HCT116 (cell line): ENCODE results near the gene CDKN1A. TPM values are rescaled to one million over a fixed set of nuclear protein-coding genes. Genes with fewer than 3 reads are reported as not detected.
A peak's percentile ranks its signal among the peaks of the same experiment; 100 is the strongest.

Experiments used
- ATAC-seq: fragments of 200-7000 bp; cut with Tn5 transposase; 2 replicates; pipeline ENCODE4 v1.9.1; 2020; ENCODE audit warnings: mild to moderate bottlenecking, moderate library complexity
- BruUV-seq: library from RNA; stranded (reverse); fragments of 400-500 nt; replicated peaks from 2 replicates; lab custom pipeline; 2021; lab: Mats Ljungman, UMichigan
- CTCF ChIA-PET: fragments of 300-600 bp; sonication (Branson Sonifier 250); formaldehyde crosslinking; loops from one replicate; lab custom pipeline; 2021; ENCODE audit warnings: antibody characterized with exemption; lab: Charles Lee
- POLR2A ChIA-PET: fragments of 300-600, 350-600 bp; sonication (Branson Sonifier 250); formaldehyde crosslinking; loops from one replicate; lab custom pipeline; 2021; ENCODE audit warnings: antibody characterized with exemption; lab: Charles Lee
- RAD21 ChIA-PET, 2 experiments: fragments of 300-600 bp; sonication (Branson Sonifier 250); formaldehyde crosslinking; loops; one replicate each; lab custom pipeline; 2023; ENCODE audit warnings: low total read pairs in 2 of 2; ENCODE audit not compliant: uncharacterized antibody in 2 of 2, unreplicated experiment in 2 of 2, low non-redundant PET in 1 of 2; lab: Charles Lee
- DNase-seq: peaks from one replicate; pipeline ENCODE4 v3.0.0-alpha.2; 2010; ENCODE audit warnings: low read depth, low spot score
- H2AFZ ChIP-seq: fragments of 200-600 bp; shearing (Covaris generic), sonication (generic); 2 replicates; pipeline ENCODE4 v1.6.1; 2017; ENCODE audit warnings: low read depth, mixed run types, mixed read lengths, antibody characterized with exemption, low read length; ENCODE audit not compliant: poor library complexity, severe bottlenecking
- H3K27ac ChIP-seq: 2 replicates; pipeline ENCODE4 v1.5.1; 2012; ENCODE audit warnings: low read depth, low read length
- H3K27me3 ChIP-seq: fragments of 200-600 bp; sonication (generic); 2 replicates; pipeline ENCODE4 v1.6.1; 2016; ENCODE audit warnings: mixed run types, low read length, mixed read lengths; ENCODE audit not compliant: insufficient read depth
- H3K36me3 ChIP-seq, 2 experiments: fragments of 200-500 bp in 1 of 2; fragments of 200-600 bp in 1 of 2; sonication (Bioruptor generic) in 1 of 2; sonication (generic) in 1 of 2; 2 replicates each; pipeline versions ENCODE4 v1.5.1 to v1.6.1; 2014 to 2016; ENCODE audit warnings: low read length in 2 of 2, inconsistent platforms in 1 of 2, mixed read lengths in 1 of 2, mixed run types in 1 of 2; ENCODE audit not compliant: insufficient read depth in 2 of 2, control insufficient read depth in 1 of 2
- H3K4me1 ChIP-seq, 2 experiments: fragments of 200-600 bp in 1 of 2; sonication (generic) in 1 of 2; 2 replicates each; pipeline versions ENCODE4 v1.5.1 to v1.6.1; 2012 to 2017; ENCODE audit warnings: low read length in 2 of 2, inconsistent platforms in 1 of 2, mild to moderate bottlenecking in 1 of 2, mixed read lengths in 1 of 2, mixed run types in 1 of 2, moderate library complexity in 1 of 2; ENCODE audit not compliant: insufficient read depth in 2 of 2, control insufficient read depth in 1 of 2
- H3K4me2 ChIP-seq: fragments of 200-600 bp; sonication (generic); 2 replicates; pipeline ENCODE4 v1.6.1; 2017; ENCODE audit warnings: mixed run types, low read length, mixed read lengths
- H3K4me3 ChIP-seq, 2 experiments: fragments of 200-600 bp in 1 of 2; sonication (generic) in 1 of 2; replicated peaks in 1 of 2; 2 replicates each; pipeline ENCODE4 v1.5.1; 2011 to 2016; ENCODE audit warnings: low read length in 2 of 2, control low read depth in 1 of 2, low read depth in 1 of 2, mild to moderate bottlenecking in 1 of 2, mixed read lengths in 1 of 2, mixed run types in 1 of 2
- H3K79me2 ChIP-seq: fragments of 200-600 bp; sonication (generic); 2 replicates; pipeline ENCODE4 v1.6.1; 2017; ENCODE audit warnings: mild to moderate bottlenecking, mixed run types, low read length, moderate library complexity, mixed read lengths; ENCODE audit not compliant: insufficient read depth
- H3K9ac ChIP-seq: fragments of 200-600 bp; sonication (generic); 2 replicates; pipeline ENCODE4 v1.6.1; 2016; ENCODE audit warnings: low read length, mixed read lengths
- H3K9me2 ChIP-seq: fragments of 200-600 bp; sonication (generic), shearing (Covaris generic); 2 replicates; pipeline ENCODE4 v1.6.1; 2017; ENCODE audit warnings: mixed run types, mild to moderate bottlenecking, moderate library complexity; ENCODE audit not compliant: insufficient read depth
- H3K9me3 ChIP-seq, 2 experiments: fragments of 200-500 bp in 1 of 2; fragments of 200-600 bp in 1 of 2; sonication (Bioruptor generic) in 1 of 2; sonication (generic) in 1 of 2; 2 replicates each; pipeline ENCODE4 v1.6.1; 2014 to 2017; ENCODE audit warnings: low read length in 2 of 2, mixed read lengths in 2 of 2, inconsistent platforms in 1 of 2, low read depth in 1 of 2, mild to moderate bottlenecking in 1 of 2, mixed run types in 1 of 2, moderate library complexity in 1 of 2; ENCODE audit not compliant: control insufficient read depth in 1 of 2, insufficient read depth in 1 of 2
- H4K20me1 ChIP-seq: fragments of 200-600 bp; sonication (generic), shearing (Covaris generic); 2 replicates; pipeline ENCODE4 v1.6.1; 2017; ENCODE audit warnings: mixed run types, mild to moderate bottlenecking, moderate library complexity; ENCODE audit not compliant: insufficient read depth
- ATF3 ChIP-seq: IDR thresholded peaks from 2 replicates; pipeline ENCODE4 v1.6.1; 2012
- CBX3 ChIP-seq: IDR thresholded peaks from 2 replicates; pipeline ENCODE4 v1.6.1; 2012; ENCODE audit warnings: low read depth
- CEBPB ChIP-seq: IDR thresholded peaks from 2 replicates; pipeline ENCODE4 v1.6.1; 2012; ENCODE audit warnings: low read depth
- ELF1 ChIP-seq: IDR thresholded peaks from 2 replicates; pipeline ENCODE4 v1.6.1; 2012; ENCODE audit warnings: low read depth, borderline replicate concordance
- EZH2 ChIP-seq: fragments of 200-600 bp; sonication (generic); IDR thresholded peaks from 2 replicates; pipeline ENCODE4 v1.6.1; 2017; ENCODE audit warnings: antibody characterized with exemption, mixed run types
- EZH2phosphoT487 ChIP-seq: fragments of 200-600 bp; IDR thresholded peaks from 2 replicates; pipeline ENCODE4 v1.6.1; 2018; ENCODE audit warnings: antibody characterized with exemption, borderline replicate concordance
- FOSL1 ChIP-seq: IDR thresholded peaks from 2 replicates; pipeline ENCODE4 v1.6.1; 2012; ENCODE audit warnings: low read depth
- JUND ChIP-seq: IDR thresholded peaks from 2 replicates; pipeline ENCODE4 v1.6.1; 2012
- MAX ChIP-seq: IDR thresholded peaks from 2 replicates; pipeline ENCODE4 v1.6.1; 2012
- POLR2AphosphoS5 ChIP-seq: IDR thresholded peaks from 2 replicates; pipeline ENCODE4 v1.6.1; 2011; ENCODE audit warnings: mild to moderate bottlenecking, low read depth, low read length, moderate library complexity
- RAD21 ChIP-seq: IDR thresholded peaks from 2 replicates; pipeline ENCODE4 v1.6.1; 2012; ENCODE audit warnings: low read depth, mild to moderate bottlenecking
- SIN3A ChIP-seq: IDR thresholded peaks from 2 replicates; pipeline ENCODE4 v1.6.1; 2012; ENCODE audit warnings: low read depth
- TCF7L2 ChIP-seq: IDR thresholded peaks from 2 replicates; pipeline ENCODE4 v1.7.0; 2011; ENCODE audit warnings: borderline replicate concordance, inconsistent platforms; ENCODE audit not compliant: insufficient read depth, insufficient read length; ENCODE audit errors: extremely low read depth
- YY1 ChIP-seq: IDR thresholded peaks from 2 replicates; pipeline ENCODE4 v1.6.1; 2011; ENCODE audit warnings: low read length, low read depth, moderate library complexity, mild to moderate bottlenecking; ENCODE audit not compliant: insufficient replicate concordance; ENCODE audit errors: extremely low read depth
- ZBTB33 ChIP-seq: IDR thresholded peaks from 2 replicates; pipeline ENCODE4 v1.6.1; 2011; ENCODE audit warnings: mild to moderate bottlenecking, low read length, moderate library complexity; ENCODE audit not compliant: insufficient replicate concordance; ENCODE audit errors: extremely low read depth
- ZFX ChIP-seq: fragments of 450-650 bp; IDR thresholded peaks from 2 replicates; pipeline ENCODE4 v1.6.1; 2017
- intact Hi-C: fragments of 100-400 bp; cut with micrococcal nuclease; formaldehyde crosslinking; loops from 2 replicates; pipeline ENCODE4 v1.10.0; 2022
- total RNA-seq: library from RNA; stranded (reverse); gene quantifications from one replicate; pipeline ENCODE4 v1.2.1, GENCODE V29; 2021; ENCODE audit not compliant: unreplicated experiment

The CDKN1A gene
- total RNA-seq, 1 experiment from 2014 or later, result 179 TPM

GRCh38 chr6:36649701-36650484 is 28.6 kb upstream of the CDKN1A start:
- Histone ChIP-seq H2AFZ (peak overlapping the region; percentile 6), H3K4me1 (peaks cover 17 to 24% of the 10 kb centered on the region in 2 experiments; a peak in 3 of 4 replicates), H3K4me3 (no peak overlapping the region), H3K27ac (no peak overlapping the region; the same call in 1 of the 2 replicates), H3K79me2 (no peaks in the 10 kb centered on the region), H3K27me3 (no peaks in the 10 kb centered on the region), H3K4me2 (peak overlapping the region; percentile 10), H3K9me3 (no peaks in the 10 kb centered on the region), H4K20me1 (no peaks in the 10 kb centered on the region), H3K36me3 (no peaks in the 10 kb centered on the region), H3K9me2 (no peaks in the 10 kb centered on the region), H3K9ac (no peak overlapping the region)
- no TSS peak for BruUV-seq
- ATAC-seq (peak; percentile 39), DNase-seq (no peak)
- ChIA-PET POLR2A (interaction anchor here (0.9 to 1.2 kb wide), 2 partner anchors 13 to 17 kb away, joined by 3 read pairs; no protein-coding TSS in a partner anchor), RAD21 (no interaction called here), CTCF (interaction anchor here (0.6 kb wide), 1 partner anchor 9 kb away, joined by 4 read pairs; no protein-coding TSS in a partner anchor)
- intact Hi-C loops, result no loop called here
- TF ChIP-seq YY1, result no peak
- TF ChIP-seq CEBPB, result peak; percentile 37; the same call in 1 of the 2 replicates

- Histone ChIP-seq H3K9ac (no peak overlapping the region), H3K27me3 (no peaks in the 10 kb centered on the region), H3K4me3 (no peak overlapping the region), H3K9me2 (no peaks in the 10 kb centered on the region), H2AFZ (no peak overlapping the region), H3K4me2 (no peak overlapping the region), H3K79me2 (no peaks in the 10 kb centered on the region), H3K9me3 (no peaks in the 10 kb centered on the region), H3K4me1 (peaks cover 17 to 20% of the 10 kb centered on the region in 2 experiments; a peak in 3 of 4 replicates), H3K27ac (no peak overlapping the region), H4K20me1 (no peaks in the 10 kb centered on the region), H3K36me3 (no peaks in the 10 kb centered on the region)
- RAD21 ChIA-PET, result no interaction called here
- intact Hi-C loops, result no loop called here
- CTCF ChIA-PET, result no interaction called here
- ATAC-seq (peak; percentile 36; the same call in 1 of the 2 replicates), DNase-seq (no peak)
- no TSS peak for BruUV-seq
- POLR2A ChIA-PET, result interaction anchor here (1.4 kb wide), 2 partner anchors 9 to 16 kb away, joined by 3 to 4 read pairs; no protein-coding TSS in a partner anchor
- TF ChIP-seq FOSL1 (no peak), EZH2 (no peak), RAD21 (no peak), ATF3 (no peak), JUND (no peak), MAX (no peak), ZFX (no peak), POLR2AphosphoS5 (no peak), SIN3A (no peak), TCF7L2 (no peak), CBX3 (no peak), CEBPB (no peak), ELF1 (no peak), EZH2phosphoT487 (no peak), ZBTB33 (no peak), YY1 (no peak)
Measured at GRCh38 chr6:36650848-36651478, 27.6 kb upstream of the CDKN1A start.
